Activated naive CD4-positive, alpha-beta T cell (primary cell): ENCODE results near the gene FAM236D.
"Not testable (repeated sequence)": the region's sequence is repeated elsewhere in the genome, so short reads cannot be mapped to it uniquely, and the experiment has no call there.

Experiments
- DNase-seq, 4 experiments: peaks; one replicate each; lab custom pipeline; 2025; lab: John Stamatoyannopoulos, UW

Gene FAM236D

GRCh38 chrX:72808110-72808509 is at the start of gene FAM236D:
Gene FAM236D, minus strand, starts transcription at chrX:72808210. Its CDS starts 100 bp downstream, at chrX:72808110.
- DNase-seq, result not testable (repeated sequence)

- DNase-seq, result not testable (repeated sequence)
These were observed 29.5 kb upstream of the FAM236D start for GRCh38 chrX:72837532-72837931.

GRCh38 chrX:72830701-72831100 is 22.7 kb upstream of the FAM236D start:
- DNase-seq, result not testable (repeated sequence)

GRCh38 chrX:72790390-72790789 is 17.6 kb downstream of the FAM236D start:
- not testable (repeated sequence) for DNase-seq

- DNase-seq, result not testable (repeated sequence)
These were observed 19.9 kb downstream of the FAM236D start for GRCh38 chrX:72788142-72788541.

GRCh38 chrX:72783964-72784363 is 24.0 kb downstream of the FAM236D start:
- not testable (repeated sequence) for DNase-seq

GRCh38 chrX:72783365-72783936 is 24.6 kb downstream of the FAM236D start:
- not testable (repeated sequence) for DNase-seq

GRCh38 chrX:72782560-72782959 is 25.4 kb downstream of the FAM236D start, which contains the start of gene FAM236B:
Gene FAM236B, minus strand, starts transcription at chrX:72782660. Its CDS starts 100 bp downstream, at chrX:72782560.
- DNase-seq, result not testable (repeated sequence)

- not testable (repeated sequence) for DNase-seq
These were observed 29.9 kb downstream of the FAM236D start for GRCh38 chrX:72778146-72778545.

- DNase-seq, result not testable (repeated sequence)
These were observed 30.6 kb downstream of the FAM236D start for GRCh38 chrX:72777467-72777790.

- not testable (repeated sequence) for DNase-seq
These were observed 31.1 kb downstream of the FAM236D start, which contains the start of gene DMRTC1B for GRCh38 chrX:72776653-72777466. Gene DMRTC1B, plus strand, starts transcription at chrX:72776890. Its CDS starts 68,246 bp downstream, at chrX:72845136.

GRCh38 chrX:72760454-72760853 is 47.6 kb downstream of the FAM236D start:
- DNase-seq, result not testable (repeated sequence)
